ENCODE data around the gene SYF2.

The SYF2 gene

DNA sequence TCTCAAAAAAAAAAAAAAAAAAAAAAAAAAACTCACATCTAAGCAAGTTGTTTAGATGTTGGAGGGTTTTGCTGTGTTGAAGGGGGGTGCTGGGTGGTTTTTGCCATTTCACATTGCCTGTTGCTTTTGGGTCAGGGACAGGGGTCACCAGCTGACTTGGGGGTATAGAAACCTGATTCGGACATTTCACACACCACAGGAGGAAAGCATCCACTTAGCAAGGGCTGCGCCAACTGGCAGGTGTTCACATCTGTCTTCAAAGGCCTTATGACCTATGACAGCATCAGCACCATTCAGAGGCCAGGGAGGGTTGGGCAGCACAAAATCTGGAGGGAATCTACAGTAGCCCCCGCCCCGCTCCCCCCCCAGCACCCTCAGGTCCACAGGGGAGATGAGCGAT is 45.2 kb downstream of the SYF2 start:
- Histone ChIP-seq H3K9me3 (replicated peaks; ENCODE audit: insufficient read depth, low read length) (no peaks in the 10 kb centered on the region), H3K9me2 (replicated peaks; ENCODE audit: insufficient read depth, low read length) (no peaks in the 10 kb centered on the region), H2AFZ (ENCODE audit: low read length) (no peak overlapping the region), H3K4me1 (ENCODE audit: low read length) (no peaks in the 10 kb centered on the region), H3K27me3 (replicated peaks; ENCODE audit: insufficient read depth, low read length) (no peaks in the 10 kb centered on the region), H3K27ac (ENCODE audit: low read length) (no peak overlapping the region), H3K36me3 (replicated peaks; ENCODE audit: insufficient read depth, low read length) (no peaks in the 10 kb centered on the region), H3K4me3 (ENCODE audit: low read length) (no peak overlapping the region), H3K79me2 (ENCODE audit: low read length) (no peaks in the 10 kb centered on the region), H3K4me2 (ENCODE audit: low read depth, low read length) (no peak overlapping the region), H3K9ac (ENCODE audit: low read length) (no peak overlapping the region), H3F3A (ENCODE audit: insufficient read depth, low read length) (no peaks in the 10 kb centered on the region), H4K20me1 (ENCODE audit: insufficient read depth, low read length) (no peaks in the 10 kb centered on the region)
- no peak for DNase-seq
- TF ChIP-seq EZH2 (optimal IDR thresholded peaks at IDR 0.05; ENCODE audit: low read depth, low read length) (no peak), EZH2phosphoT487 (IDR thresholded peaks at IDR 0.05; ENCODE audit: low read length) (no peak)
- TF ChIP-seq, protein P1, sequence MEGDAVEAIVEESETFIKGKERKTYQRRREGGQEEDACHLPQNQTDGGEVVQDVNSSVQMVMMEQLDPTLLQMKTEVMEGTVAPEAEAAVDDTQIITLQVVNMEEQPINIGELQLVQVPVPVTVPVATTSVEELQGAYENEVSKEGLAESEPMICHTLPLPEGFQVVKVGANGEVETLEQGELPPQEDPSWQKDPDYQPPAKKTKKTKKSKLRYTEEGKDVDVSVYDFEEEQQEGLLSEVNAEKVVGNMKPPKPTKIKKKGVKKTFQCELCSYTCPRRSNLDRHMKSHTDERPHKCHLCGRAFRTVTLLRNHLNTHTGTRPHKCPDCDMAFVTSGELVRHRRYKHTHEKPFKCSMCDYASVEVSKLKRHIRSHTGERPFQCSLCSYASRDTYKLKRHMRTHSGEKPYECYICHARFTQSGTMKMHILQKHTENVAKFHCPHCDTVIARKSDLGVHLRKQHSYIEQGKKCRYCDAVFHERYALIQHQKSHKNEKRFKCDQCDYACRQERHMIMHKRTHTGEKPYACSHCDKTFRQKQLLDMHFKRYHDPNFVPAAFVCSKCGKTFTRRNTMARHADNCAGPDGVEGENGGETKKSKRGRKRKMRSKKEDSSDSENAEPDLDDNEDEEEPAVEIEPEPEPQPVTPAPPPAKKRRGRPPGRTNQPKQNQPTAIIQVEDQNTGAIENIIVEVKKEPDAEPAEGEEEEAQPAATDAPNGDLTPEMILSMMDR (IDR thresholded peaks at IDR 0.05; ENCODE audit: low read length), result no peak

DNA sequence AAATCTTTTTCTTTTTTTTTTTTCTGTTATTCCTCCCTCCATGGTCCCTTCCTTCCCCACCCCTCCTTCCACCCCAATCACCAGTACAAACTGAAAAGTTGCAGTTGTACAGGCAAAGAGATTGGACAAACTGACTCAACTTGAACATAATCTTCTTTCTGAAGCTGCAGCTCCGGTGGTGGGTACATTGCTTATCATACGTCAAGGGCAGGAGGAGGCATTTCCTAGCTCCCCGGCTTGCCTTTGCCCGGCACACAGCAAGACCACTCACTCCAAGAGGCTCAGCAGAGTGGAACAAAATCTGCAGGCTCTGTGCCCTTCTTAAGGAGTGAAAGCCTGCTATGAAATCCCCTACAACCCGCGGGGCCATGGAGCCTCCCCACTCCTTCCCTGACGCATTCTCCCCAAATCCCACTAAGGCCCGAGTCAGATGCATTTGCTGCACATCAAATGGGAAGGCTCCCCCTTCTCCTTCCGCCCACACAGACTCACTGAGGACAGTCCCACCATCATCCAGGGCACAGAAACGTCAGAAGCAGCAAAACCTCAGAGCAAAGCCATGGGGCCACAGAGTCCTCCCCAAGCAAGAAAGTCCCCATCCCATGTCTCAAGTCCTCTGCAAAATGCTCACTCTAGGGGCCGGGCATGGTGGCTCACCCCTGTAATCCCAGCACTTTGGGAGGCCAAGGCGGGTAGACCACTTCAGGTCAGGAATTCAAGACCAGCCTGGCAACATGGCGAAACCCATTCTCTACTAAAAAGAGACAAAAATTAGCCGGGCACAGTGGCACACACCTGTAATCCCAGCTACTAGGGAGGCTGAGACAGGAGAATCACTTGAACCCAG is 45.9 kb downstream of the SYF2 start:
- Histone ChIP-seq H3K27ac (ENCODE audit: low read length) (no peak overlapping the region), H2AFZ (ENCODE audit: low read length) (no peak overlapping the region), H3K9ac (ENCODE audit: low read length) (no peak overlapping the region), H3K4me3 (ENCODE audit: low read length) (no peak overlapping the region), H3K4me1 (ENCODE audit: low read length) (no peaks in the 10 kb centered on the region), H3F3A (ENCODE audit: insufficient read depth, low read length) (no peaks in the 10 kb centered on the region), H3K27me3 (replicated peaks; ENCODE audit: insufficient read depth, low read length) (no peaks in the 10 kb centered on the region), H3K9me2 (replicated peaks; ENCODE audit: insufficient read depth, low read length) (no peaks in the 10 kb centered on the region), H4K20me1 (ENCODE audit: insufficient read depth, low read length) (no peaks in the 10 kb centered on the region), H3K79me2 (ENCODE audit: low read length) (no peaks in the 10 kb centered on the region), H3K4me2 (ENCODE audit: low read depth, low read length) (no peak overlapping the region), H3K36me3 (replicated peaks; ENCODE audit: insufficient read depth, low read length) (no peaks in the 10 kb centered on the region), H3K9me3 (replicated peaks; ENCODE audit: insufficient read depth, low read length) (no peaks in the 10 kb centered on the region)
- no peak for DNase-seq
- TF ChIP-seq EZH2phosphoT487 (IDR thresholded peaks at IDR 0.05; ENCODE audit: low read length), result no peak
- TF ChIP-seq, protein P1 (IDR thresholded peaks at IDR 0.05; ENCODE audit: low read length), result no peak
- no peak for TF ChIP-seq EZH2 (optimal IDR thresholded peaks at IDR 0.05; ENCODE audit: low read depth, low read length)

DNA sequence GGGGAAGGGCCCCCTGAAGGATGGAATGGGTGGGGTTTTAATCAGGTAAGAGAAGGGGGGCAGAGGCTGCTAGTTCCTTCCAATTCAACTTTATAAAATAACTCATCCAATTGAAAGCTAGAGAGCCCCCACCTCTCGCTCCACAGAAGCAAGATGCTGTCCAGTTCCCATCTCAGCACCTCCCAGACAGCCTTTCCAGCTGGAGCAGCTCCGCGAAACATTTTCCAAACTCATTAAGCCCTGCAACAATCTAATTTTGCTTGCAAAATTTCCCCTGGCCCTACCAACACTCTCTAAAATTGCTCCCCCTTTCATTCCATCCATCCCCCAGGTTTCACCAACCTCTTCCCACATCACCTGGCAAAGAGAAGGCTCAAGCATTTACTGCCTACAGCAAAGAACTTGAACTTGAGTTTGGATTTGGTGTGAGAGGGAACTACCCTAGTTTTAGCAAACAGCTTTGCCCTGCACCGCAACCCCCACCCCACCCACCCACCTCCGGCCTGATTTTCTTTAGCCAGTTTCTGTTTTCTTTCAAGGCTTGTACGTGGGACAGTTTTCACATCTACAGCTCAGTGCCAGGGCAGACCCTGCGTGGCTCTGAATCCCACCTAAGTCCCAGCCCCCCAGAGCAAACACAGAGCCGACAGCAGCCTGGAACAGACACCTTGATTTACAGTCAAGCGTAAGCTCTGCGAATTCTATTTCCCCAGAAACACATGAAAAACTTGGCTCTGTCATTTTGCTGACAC is 46.7 kb downstream of the SYF2 start:
- no peaks in the 10 kb centered on the region for H3K9me3 ChIP-seq (replicated peaks; ENCODE audit: insufficient read depth, low read length)
- H3K4me3 ChIP-seq (ENCODE audit: low read length), result no peak overlapping the region
- no peaks in the 10 kb centered on the region for H3K4me1 ChIP-seq (ENCODE audit: low read length)
- H3K9me2 ChIP-seq (replicated peaks; ENCODE audit: insufficient read depth, low read length), result no peaks in the 10 kb centered on the region
- TF ChIP-seq EZH2 (optimal IDR thresholded peaks at IDR 0.05; ENCODE audit: low read depth, low read length) (no peak), EZH2phosphoT487 (IDR thresholded peaks at IDR 0.05; ENCODE audit: low read length) (no peak)
- TF ChIP-seq, protein P1 (IDR thresholded peaks at IDR 0.05; ENCODE audit: low read length), result no peak
- no peak overlapping the region for H3K4me2 ChIP-seq (ENCODE audit: low read depth, low read length)
- no peak overlapping the region for H3K9ac ChIP-seq (ENCODE audit: low read length)
- H2AFZ ChIP-seq (ENCODE audit: low read length), result no peak overlapping the region
- H3K27me3 ChIP-seq (replicated peaks; ENCODE audit: insufficient read depth, low read length), result no peaks in the 10 kb centered on the region
- H3F3A ChIP-seq (ENCODE audit: insufficient read depth, low read length), result no peaks in the 10 kb centered on the region
- no peaks in the 10 kb centered on the region for H4K20me1 ChIP-seq (ENCODE audit: insufficient read depth, low read length)
- no peak for DNase-seq
- no peaks in the 10 kb centered on the region for H3K36me3 ChIP-seq (replicated peaks; ENCODE audit: insufficient read depth, low read length)
- no peak overlapping the region for H3K27ac ChIP-seq (ENCODE audit: low read length)
- no peaks in the 10 kb centered on the region for H3K79me2 ChIP-seq (ENCODE audit: low read length)
